Stomach smooth muscle (tissue), 2 donors: ENCODE data around the gene SHISA6.

Experiments used
- H3K27ac ChIP-seq: one replicate; pipeline ENCODE4 v1.7.0; 2013; ENCODE audit warnings: mild to moderate bottlenecking, low read length, inconsistent platforms
- H3K27me3 ChIP-seq, 2 donors: one replicate each; pipeline ENCODE4 v1.7.0; 2013; ENCODE audit warnings: low read length in 2 of 2; ENCODE audit not compliant: insufficient read depth in 2 of 2, control insufficient read depth in 1 of 2
- H3K36me3 ChIP-seq, 2 donors: one replicate each; pipeline ENCODE4 v1.7.0; 2013; ENCODE audit warnings: low read length in 2 of 2; ENCODE audit not compliant: control insufficient read depth in 2 of 2, insufficient read depth in 2 of 2
- H3K4me1 ChIP-seq: one replicate; pipeline ENCODE4 v1.7.0; 2013; ENCODE audit warnings: low read length; ENCODE audit not compliant: control insufficient read depth, insufficient read depth
- H3K4me3 ChIP-seq, 2 donors: one replicate each; pipeline ENCODE4 v1.7.0; 2013; ENCODE audit warnings: low read length in 2 of 2
- H3K9ac ChIP-seq, 2 donors: one replicate each; pipeline ENCODE4 v1.7.0; 2013; ENCODE audit warnings: low read length in 2 of 2, mild to moderate bottlenecking in 1 of 2
- H3K9me3 ChIP-seq, 2 donors: one replicate each; pipeline ENCODE4 v1.7.0; 2013; ENCODE audit warnings: low read length in 2 of 2; ENCODE audit not compliant: control insufficient read depth in 2 of 2
- donor health status: healthy.
- donor health status: Pancreatic carcinoma.

Gene SHISA6

DNA sequence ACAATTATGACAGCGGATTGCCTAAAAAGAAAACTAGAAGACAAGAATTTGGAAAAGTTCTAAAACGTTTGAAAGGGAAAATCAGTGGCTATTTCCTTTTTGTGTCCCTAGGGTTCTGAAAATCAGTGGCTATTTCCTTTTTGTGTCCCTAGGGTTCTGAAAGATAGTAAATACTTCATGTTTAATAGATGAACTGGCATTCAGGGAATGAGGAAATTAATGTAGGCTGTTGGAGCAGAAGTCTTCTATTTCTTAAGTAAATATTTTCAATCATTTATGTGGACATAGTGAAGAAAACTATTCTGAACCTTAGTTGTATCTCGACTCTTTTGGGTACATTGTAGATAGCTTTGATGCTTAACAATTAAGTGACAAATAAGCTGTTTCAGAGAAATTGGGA is 78.9 kb downstream of the SHISA6 start:
- Histone ChIP-seq H3K27ac (no peak overlapping the region), H3K36me3 (no peaks in the 10 kb centered on the region), H3K27me3 (no peaks in the 10 kb centered on the region), H3K4me3 (no peak overlapping the region), H3K9ac (no peak overlapping the region), H3K9me3 (peaks cover 0 to 3% of the 10 kb centered on the region in 2 donors), H3K4me1 (no peaks in the 10 kb centered on the region)

DNA sequence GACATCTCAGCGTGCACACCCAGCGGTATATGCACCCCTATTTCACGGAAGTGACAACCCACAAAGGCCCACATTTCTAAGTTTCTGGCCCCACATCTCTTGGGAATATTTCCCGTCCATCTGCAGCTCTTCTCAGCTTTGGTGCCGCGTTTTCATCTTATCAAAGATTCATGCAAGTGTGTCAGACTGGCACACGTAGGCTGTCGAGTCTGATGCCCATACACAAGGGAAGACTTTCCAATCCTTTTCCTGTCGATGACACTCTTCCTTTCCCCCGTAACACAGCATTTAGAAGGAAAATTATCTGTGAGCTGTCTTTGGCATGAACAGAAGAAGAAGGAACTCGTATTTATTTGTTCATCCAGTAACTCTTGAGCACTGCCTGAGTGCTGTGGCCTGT is 83.0 kb downstream of the SHISA6 start:
- no peak overlapping the region for H3K4me3 ChIP-seq
- no peaks in the 10 kb centered on the region for H3K9me3 ChIP-seq
- no peaks in the 10 kb centered on the region for H3K27me3 ChIP-seq
- no peaks in the 10 kb centered on the region for H3K36me3 ChIP-seq
- H3K4me1 ChIP-seq = no peaks in the 10 kb centered on the region
- H3K27ac ChIP-seq = no peak overlapping the region
- no peak overlapping the region for H3K9ac ChIP-seq

DNA sequence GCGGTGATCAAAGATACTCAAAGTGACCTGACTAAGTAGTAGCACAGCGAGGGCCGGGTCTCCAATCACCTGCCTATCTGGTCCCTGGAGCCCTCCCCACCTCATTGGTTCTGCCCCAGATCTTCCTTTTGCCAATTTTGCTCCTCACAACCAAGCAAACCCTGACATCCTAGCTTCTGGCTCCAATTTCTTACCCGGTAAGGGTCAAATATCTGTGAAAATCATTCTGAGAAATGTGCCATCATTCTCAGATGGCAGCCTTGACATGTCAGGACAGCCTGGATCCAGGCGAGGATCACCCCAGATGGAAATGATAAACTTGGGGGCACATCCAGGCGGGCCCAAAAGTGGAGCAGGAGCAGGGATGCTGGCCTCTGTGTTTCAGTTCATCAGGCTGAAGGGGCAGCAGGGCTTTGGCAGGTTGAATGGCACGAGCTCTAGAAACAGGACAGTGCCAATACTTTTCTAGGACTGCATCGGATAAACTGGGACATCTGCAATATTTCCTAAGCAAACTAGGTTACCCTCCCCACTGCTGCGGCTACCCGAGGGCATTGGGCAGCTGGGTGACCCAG is 83.9 kb downstream of the SHISA6 start:
- Histone ChIP-seq H3K9ac (no peak overlapping the region), H3K4me1 (no peaks in the 10 kb centered on the region), H3K36me3 (no peaks in the 10 kb centered on the region), H3K4me3 (no peak overlapping the region), H3K27me3 (no peaks in the 10 kb centered on the region), H3K27ac (no peak overlapping the region), H3K9me3 (no peaks in the 10 kb centered on the region)

DNA sequence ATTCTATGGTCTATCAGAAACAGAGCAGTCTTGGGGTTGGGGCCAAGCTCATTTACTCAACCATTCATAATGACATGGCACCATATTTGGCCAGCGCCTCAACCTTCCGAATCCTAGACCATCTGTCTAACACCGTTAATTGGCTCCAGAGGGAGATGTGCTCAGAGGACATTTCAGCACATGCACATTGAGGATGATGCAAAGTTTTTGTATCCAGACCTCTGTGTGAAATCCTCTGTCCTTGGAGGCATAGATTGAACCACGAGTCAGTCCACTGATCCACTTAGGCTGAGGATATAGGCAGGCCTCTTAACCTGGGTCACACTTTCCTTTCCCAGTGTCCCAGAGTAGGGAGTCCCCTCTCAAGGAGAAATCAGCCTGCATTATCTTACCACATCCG is 85.5 kb downstream of the SHISA6 start:
- H3K36me3 ChIP-seq = no peaks in the 10 kb centered on the region
- no peak overlapping the region for H3K4me3 ChIP-seq
- H3K9me3 ChIP-seq = no peaks in the 10 kb centered on the region
- no peaks in the 10 kb centered on the region for H3K4me1 ChIP-seq
- no peak overlapping the region for H3K27ac ChIP-seq
- H3K9ac ChIP-seq = no peak overlapping the region
- H3K27me3 ChIP-seq = no peaks in the 10 kb centered on the region

DNA sequence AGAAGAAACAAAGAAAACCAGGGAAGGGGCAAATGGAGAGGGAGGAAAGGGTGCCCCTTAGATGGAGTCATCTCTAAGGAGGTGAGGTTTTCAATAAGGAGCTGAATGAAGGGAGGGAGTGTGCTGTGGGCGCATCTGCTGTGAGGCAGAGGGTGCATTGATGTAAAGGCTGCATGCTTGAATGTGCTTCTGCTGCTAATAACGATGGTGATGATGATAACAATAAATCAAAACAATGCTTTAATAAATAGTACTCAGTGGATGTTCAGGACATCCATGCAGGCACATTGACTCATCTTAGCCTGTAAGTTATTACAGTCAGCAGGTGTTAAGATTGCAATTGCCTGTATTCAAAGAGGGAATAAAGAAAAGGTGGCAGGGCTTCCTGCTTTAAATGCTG is 87.8 kb downstream of the SHISA6 start:
- no peaks in the 10 kb centered on the region for H3K36me3 ChIP-seq
- H3K4me3 ChIP-seq = no peak overlapping the region
- no peak overlapping the region for H3K27ac ChIP-seq
- H3K9ac ChIP-seq = no peak overlapping the region
- H3K9me3 ChIP-seq = no peaks in the 10 kb centered on the region
- H3K27me3 ChIP-seq = no peaks in the 10 kb centered on the region
- H3K4me1 ChIP-seq = no peaks in the 10 kb centered on the region

DNA sequence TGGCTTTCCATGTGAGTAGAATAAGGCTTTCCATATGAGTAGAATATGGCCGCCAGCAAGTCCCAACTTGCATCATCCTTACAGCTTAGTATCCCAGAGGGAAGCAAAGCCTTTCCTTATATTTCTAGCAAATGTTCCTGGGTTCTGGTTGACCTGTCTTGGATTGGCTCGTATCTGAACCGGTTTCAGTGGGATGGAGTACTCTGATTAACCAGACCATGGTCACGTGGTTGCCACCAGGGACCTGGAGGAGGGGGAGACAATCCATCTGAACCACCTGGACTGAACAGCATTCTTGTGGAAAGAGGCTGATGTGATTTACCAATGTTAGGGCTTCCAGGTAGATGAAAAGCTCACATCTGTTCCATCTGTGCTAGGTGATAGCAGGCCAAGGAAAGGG is 89.0 kb downstream of the SHISA6 start:
- no peaks in the 10 kb centered on the region for H3K9me3 ChIP-seq
- H3K9ac ChIP-seq = no peak overlapping the region
- no peaks in the 10 kb centered on the region for H3K27me3 ChIP-seq
- no peak overlapping the region for H3K27ac ChIP-seq
- H3K36me3 ChIP-seq = no peaks in the 10 kb centered on the region
- H3K4me1 ChIP-seq = no peaks in the 10 kb centered on the region
- H3K4me3 ChIP-seq = no peak overlapping the region

DNA sequence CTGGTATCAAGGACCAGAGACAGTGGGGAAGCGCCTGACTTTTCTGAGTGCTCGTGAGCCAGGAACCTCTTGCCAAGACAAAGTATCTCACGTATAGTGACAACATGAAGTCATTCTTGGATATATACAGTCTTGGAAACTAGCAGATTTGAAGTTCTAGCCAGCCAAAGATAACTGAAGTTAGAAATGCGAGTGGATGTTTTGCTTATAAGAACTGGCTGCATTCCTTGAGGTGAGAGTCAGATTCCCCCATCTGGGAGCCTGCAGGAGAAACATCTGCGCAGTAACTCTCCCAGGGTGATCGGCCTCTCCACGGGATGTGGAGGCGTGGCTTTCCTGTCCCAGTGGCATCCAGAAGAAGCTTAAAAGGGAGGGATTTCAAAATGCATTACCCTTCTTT is 89.8 kb downstream of the SHISA6 start:
- Histone ChIP-seq H3K36me3 (no peaks in the 10 kb centered on the region), H3K9me3 (no peaks in the 10 kb centered on the region), H3K27ac (no peak overlapping the region), H3K4me3 (no peak overlapping the region), H3K9ac (no peak overlapping the region), H3K4me1 (no peaks in the 10 kb centered on the region), H3K27me3 (no peaks in the 10 kb centered on the region)

DNA sequence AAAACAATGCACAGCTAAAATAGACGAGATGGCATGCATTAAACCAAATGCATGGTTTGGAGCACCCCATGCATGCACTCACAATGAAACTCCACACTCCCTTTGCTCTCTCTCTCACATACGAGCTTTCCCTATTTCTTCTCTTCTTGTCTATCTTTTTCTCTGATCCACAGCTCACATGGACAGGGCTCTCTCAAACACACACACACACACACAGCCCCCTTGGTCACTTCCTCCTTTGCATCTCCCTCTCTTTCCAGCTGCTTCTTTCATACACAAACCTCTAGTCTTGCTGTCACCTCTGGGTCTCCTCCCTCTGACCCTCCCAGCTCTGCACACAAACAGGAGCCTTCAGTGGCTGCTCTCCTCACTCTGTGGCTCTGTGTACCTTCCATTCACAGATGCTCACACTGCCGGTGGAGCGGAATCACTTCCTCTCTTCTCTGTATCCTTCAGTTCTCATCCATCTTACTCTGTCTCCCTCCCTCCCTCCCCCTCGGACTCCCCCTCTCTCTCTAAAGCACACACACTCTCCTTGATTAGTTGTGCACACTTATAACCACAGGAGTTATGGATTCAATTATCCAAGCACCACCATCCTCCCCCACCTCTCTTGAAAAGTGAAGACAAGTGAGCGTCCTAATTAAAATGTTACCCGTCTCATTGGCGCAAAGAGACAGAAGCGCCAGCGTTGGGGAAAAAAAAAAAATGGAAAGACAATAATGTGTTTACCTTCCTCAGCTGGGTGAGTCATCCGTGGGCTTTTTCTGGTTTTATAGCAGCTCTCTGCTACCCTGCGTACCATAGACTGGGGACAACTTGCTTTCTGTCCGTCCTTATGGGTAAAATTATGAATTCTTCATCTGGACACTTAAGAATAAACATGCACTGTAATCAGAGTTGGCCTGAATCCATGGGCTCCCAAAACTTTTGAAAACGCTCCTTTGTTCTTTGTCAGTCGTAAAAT is 90.8 kb downstream of the SHISA6 start:
- Histone ChIP-seq H3K36me3 (no peaks in the 10 kb centered on the region), H3K4me1 (no peaks in the 10 kb centered on the region), H3K4me3 (no peak overlapping the region), H3K27me3 (no peaks in the 10 kb centered on the region), H3K9me3 (no peaks in the 10 kb centered on the region), H3K9ac (no peak overlapping the region), H3K27ac (no peak overlapping the region)

DNA sequence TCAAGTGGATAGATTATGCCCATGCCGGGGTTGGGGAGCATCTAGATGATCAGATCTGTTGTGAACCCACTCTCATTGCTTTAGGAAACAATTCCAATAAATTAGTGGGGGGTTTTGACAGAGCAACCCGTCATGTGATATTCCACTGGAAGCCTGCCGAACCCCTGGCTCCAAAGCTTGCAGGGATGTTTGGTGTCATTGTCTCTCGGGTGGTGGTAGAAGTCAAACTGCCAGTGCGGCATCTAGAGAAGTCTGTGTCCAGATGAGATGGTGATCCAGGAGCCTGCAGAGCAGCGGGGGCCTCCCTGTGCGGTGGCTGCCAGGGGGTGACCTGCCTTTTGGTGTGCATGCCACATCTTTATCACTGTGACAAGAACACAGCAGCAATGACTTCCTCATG is 91.7 kb downstream of the SHISA6 start:
- Histone ChIP-seq H3K4me1 (no peaks in the 10 kb centered on the region), H3K36me3 (no peaks in the 10 kb centered on the region), H3K9me3 (no peaks in the 10 kb centered on the region), H3K27me3 (no peaks in the 10 kb centered on the region), H3K27ac (no peak overlapping the region), H3K9ac (no peak overlapping the region), H3K4me3 (no peak overlapping the region)

DNA sequence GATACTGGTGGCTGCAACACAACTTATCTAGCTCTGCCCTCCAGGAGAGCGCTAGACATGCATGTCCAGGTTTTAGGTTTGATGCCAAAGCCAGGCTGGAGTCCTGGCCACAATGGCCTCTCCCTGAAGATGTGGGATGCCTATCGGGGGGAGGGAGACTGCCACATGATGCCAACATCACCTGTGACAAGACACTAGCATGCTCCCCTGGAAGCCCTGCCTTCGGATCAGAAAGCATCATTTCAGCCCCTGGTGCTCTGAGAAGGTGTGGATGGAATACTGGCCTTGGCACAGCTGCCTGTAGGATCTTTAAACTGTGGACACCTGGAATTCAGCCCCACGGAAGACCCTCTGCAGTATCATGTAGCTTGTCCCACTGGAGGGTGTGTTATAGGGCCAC is 93.5 kb downstream of the SHISA6 start:
- no peak overlapping the region for H3K9ac ChIP-seq
- H3K4me3 ChIP-seq = no peak overlapping the region
- no peaks in the 10 kb centered on the region for H3K9me3 ChIP-seq
- no peaks in the 10 kb centered on the region for H3K36me3 ChIP-seq
- no peaks in the 10 kb centered on the region for H3K4me1 ChIP-seq
- H3K27ac ChIP-seq = no peak overlapping the region
- H3K27me3 ChIP-seq = no peaks in the 10 kb centered on the region

DNA sequence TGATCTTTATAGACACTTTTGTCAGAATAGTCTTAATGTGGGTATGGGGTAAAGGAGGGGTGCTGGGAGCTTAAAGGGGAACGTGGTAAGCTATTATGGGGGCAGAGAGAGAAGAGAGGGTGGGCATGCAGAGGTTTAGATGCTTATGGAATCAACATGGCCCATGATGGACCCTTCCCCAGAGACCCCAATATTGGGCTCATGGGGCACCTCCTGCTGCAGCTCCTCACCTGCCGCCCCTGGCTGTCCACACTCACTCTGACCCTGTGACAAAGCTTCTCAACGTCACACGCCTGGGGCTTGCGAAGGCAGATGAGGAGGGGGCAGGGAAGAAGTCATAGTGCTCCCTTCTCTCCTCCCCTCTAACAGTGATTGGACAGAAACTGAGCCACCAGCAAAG is 95.3 kb downstream of the SHISA6 start:
- Histone ChIP-seq H3K36me3 (no peaks in the 10 kb centered on the region), H3K9ac (no peak overlapping the region), H3K27me3 (no peaks in the 10 kb centered on the region), H3K4me1 (no peaks in the 10 kb centered on the region), H3K4me3 (no peak overlapping the region), H3K27ac (no peak overlapping the region), H3K9me3 (no peaks in the 10 kb centered on the region)
